ENCODE measurements around the gene RADIL.
A peak's percentile ranks its signal among the peaks of the same experiment; 100 is the strongest.
"Not testable (repeated sequence)": the region's sequence is repeated elsewhere in the genome, so short reads cannot be mapped to it uniquely, and the experiment has no call there.

The RADIL gene

GRCh38 chr7:4891522-4891921 lies 8.0 kb upstream of the RADIL start:
- H3K36me3 ChIP-seq (ENCODE audit: insufficient read depth, low read length); H3K4me1 ChIP-seq (ENCODE audit: insufficient read depth, low read length); H3K9me3 ChIP-seq (ENCODE audit: control insufficient read depth, insufficient read depth, low read length); H3K9ac ChIP-seq (ENCODE audit: low read depth, low read length): not testable (repeated sequence)

- H3K4me1 ChIP-seq (ENCODE audit: insufficient read depth, low read length) = no peaks in the 10 kb centered on the region
- no peak overlapping the region for H3K9ac ChIP-seq (ENCODE audit: low read depth, low read length)
- no peaks in the 10 kb centered on the region for H3K9me3 ChIP-seq (ENCODE audit: control insufficient read depth, insufficient read depth, low read length)
- no peaks in the 10 kb centered on the region for H3K36me3 ChIP-seq (ENCODE audit: insufficient read depth, low read length)
Observed at GRCh38 chr7:4889682-4890081, 6.2 kb upstream of the RADIL start.

- H3K9ac ChIP-seq (ENCODE audit: low read depth, low read length) = no peak overlapping the region
- H3K9me3 ChIP-seq (ENCODE audit: control insufficient read depth, insufficient read depth, low read length) = no peaks in the 10 kb centered on the region
- H3K36me3 ChIP-seq (ENCODE audit: insufficient read depth, low read length) = no peaks in the 10 kb centered on the region
- no peaks in the 10 kb centered on the region for H3K4me1 ChIP-seq (ENCODE audit: insufficient read depth, low read length)
Observed at GRCh38 chr7:4888161-4888560, 4.6 kb upstream of the RADIL start.

GRCh38 chr7:4886671-4887070 lies 3.2 kb upstream of the RADIL start:
- H3K9ac ChIP-seq (ENCODE audit: low read depth, low read length) = no peak overlapping the region

GRCh38 chr7:4885317-4885807 lies 1.8 kb upstream of the RADIL start:
- Histone ChIP-seq H3K9me3 (ENCODE audit: control insufficient read depth, insufficient read depth, low read length) (no peaks in the 10 kb centered on the region), H3K4me1 (ENCODE audit: insufficient read depth, low read length) (no peaks in the 10 kb centered on the region), H3K9ac (ENCODE audit: low read depth, low read length) (no peak overlapping the region), H3K36me3 (ENCODE audit: insufficient read depth, low read length) (no peaks in the 10 kb centered on the region)

More at GRCh38 chr7:4886671-4887070, 3.2 kb upstream of the RADIL start:
- no peaks in the 10 kb centered on the region for H3K9me3 ChIP-seq (ENCODE audit: control insufficient read depth, insufficient read depth, low read length)
- no peaks in the 10 kb centered on the region for H3K4me1 ChIP-seq (ENCODE audit: insufficient read depth, low read length)
- no peaks in the 10 kb centered on the region for H3K36me3 ChIP-seq (ENCODE audit: insufficient read depth, low read length)

GRCh38 chr7:4884164-4884563 lies 648 bp upstream of the RADIL start:
- Histone ChIP-seq H3K4me1 (ENCODE audit: insufficient read depth, low read length) (no peaks in the 10 kb centered on the region), H3K36me3 (ENCODE audit: insufficient read depth, low read length) (no peaks in the 10 kb centered on the region), H3K9me3 (ENCODE audit: control insufficient read depth, insufficient read depth, low read length) (no peaks in the 10 kb centered on the region), H3K9ac (ENCODE audit: low read depth, low read length) (peak overlapping the region; percentile 2; the same call in 1 of the 2 replicates)

- no peaks in the 10 kb centered on the region for H3K9me3 ChIP-seq (ENCODE audit: control insufficient read depth, insufficient read depth, low read length)
- H3K9ac ChIP-seq (ENCODE audit: low read depth, low read length) = peak overlapping the region; percentile 46
- H3K36me3 ChIP-seq (ENCODE audit: insufficient read depth, low read length) = no peaks in the 10 kb centered on the region
- no peaks in the 10 kb centered on the region for H3K4me1 ChIP-seq (ENCODE audit: insufficient read depth, low read length)
Observed at GRCh38 chr7:4883033-4883371, 514 bp downstream of the RADIL start.

GRCh38 chr7:4882169-4883032 lies 1.1 kb downstream of the RADIL start:
- no peaks in the 10 kb centered on the region for H3K36me3 ChIP-seq (ENCODE audit: insufficient read depth, low read length)
- no peaks in the 10 kb centered on the region for H3K9me3 ChIP-seq (ENCODE audit: control insufficient read depth, insufficient read depth, low read length)
- H3K9ac ChIP-seq (ENCODE audit: low read depth, low read length) = peak overlapping the region; percentile 46
- no peaks in the 10 kb centered on the region for H3K4me1 ChIP-seq (ENCODE audit: insufficient read depth, low read length)

GRCh38 chr7:4880218-4880617 lies 3.3 kb downstream of the RADIL start:
- H3K9me3 ChIP-seq (ENCODE audit: control insufficient read depth, insufficient read depth, low read length) = no peaks in the 10 kb centered on the region

GRCh38 chr7:4879396-4880081 lies 4.0 kb downstream of the RADIL start:
- Histone ChIP-seq H3K9ac (ENCODE audit: low read depth, low read length) (no peak overlapping the region), H3K4me1 (ENCODE audit: insufficient read depth, low read length) (no peaks in the 10 kb centered on the region), H3K36me3 (ENCODE audit: insufficient read depth, low read length) (no peaks in the 10 kb centered on the region; the same call in 1 of the 2 replicates), H3K9me3 (ENCODE audit: control insufficient read depth, insufficient read depth, low read length) (no peaks in the 10 kb centered on the region)

More at GRCh38 chr7:4880218-4880617, 3.3 kb downstream of the RADIL start:
- H3K4me1 ChIP-seq (ENCODE audit: insufficient read depth, low read length) = no peaks in the 10 kb centered on the region
- H3K36me3 ChIP-seq (ENCODE audit: insufficient read depth, low read length) = no peaks in the 10 kb centered on the region; the same call in 1 of the 2 replicates
- no peak overlapping the region for H3K9ac ChIP-seq (ENCODE audit: low read depth, low read length)

GRCh38 chr7:4878336-4879335 lies 4.9 kb downstream of the RADIL start:
- Histone ChIP-seq H3K9ac (ENCODE audit: low read depth, low read length) (no peak overlapping the region), H3K9me3 (ENCODE audit: control insufficient read depth, insufficient read depth, low read length) (no peaks in the 10 kb centered on the region), H3K36me3 (ENCODE audit: insufficient read depth, low read length) (no peaks in the 10 kb centered on the region; the same call in 1 of the 2 replicates), H3K4me1 (ENCODE audit: insufficient read depth, low read length) (no peaks in the 10 kb centered on the region)

GRCh38 chr7:4876586-4876985 lies 6.9 kb downstream of the RADIL start:
- Histone ChIP-seq H3K4me1 (ENCODE audit: insufficient read depth, low read length) (no peaks in the 10 kb centered on the region), H3K9ac (ENCODE audit: low read depth, low read length) (no peak overlapping the region), H3K36me3 (ENCODE audit: insufficient read depth, low read length) (no peaks in the 10 kb centered on the region; the same call in 1 of the 2 replicates), H3K9me3 (ENCODE audit: control insufficient read depth, insufficient read depth, low read length) (no peaks in the 10 kb centered on the region)

GRCh38 chr7:4875391-4875790 lies 8.1 kb downstream of the RADIL start:
- Histone ChIP-seq H3K36me3 (ENCODE audit: insufficient read depth, low read length) (no peaks in the 10 kb centered on the region; the same call in 1 of the 2 replicates), H3K9me3 (ENCODE audit: control insufficient read depth, insufficient read depth, low read length) (no peaks in the 10 kb centered on the region)

More at GRCh38 chr7:4875391-4875790, 8.1 kb downstream of the RADIL start:
- no peak overlapping the region for H3K9ac ChIP-seq (ENCODE audit: low read depth, low read length)
- no peaks in the 10 kb centered on the region for H3K4me1 ChIP-seq (ENCODE audit: insufficient read depth, low read length)
